GM23248 (cell line): ENCODE data around the gene PDGFRA. TPM values are rescaled to one million over a fixed set of nuclear protein-coding genes. Genes with fewer than 3 reads are reported as not detected.

ENCODE experiments used
- DNase-seq: peaks from one replicate; pipeline ENCODE4 v3.0.0-alpha.2; 2015
- H2AFZ ChIP-seq: fragments of 200-600 bp; sonication (generic); 2 replicates; pipeline ENCODE4 v1.6.1; 2016; ENCODE audit warnings: antibody characterized with exemption
- H3F3A ChIP-seq: fragments of 200-600 bp; sonication (generic); 2 replicates; pipeline ENCODE4 v1.6.1; 2016; ENCODE audit warnings: mild to moderate bottlenecking, antibody characterized with exemption, mixed run types; ENCODE audit not compliant: insufficient read depth
- H3K27ac ChIP-seq: fragments of 200-600 bp; sonication (generic); 2 replicates; pipeline ENCODE4 v1.5.1; 2016; ENCODE audit warnings: mild to moderate bottlenecking
- H3K27me3 ChIP-seq: fragments of 200-600 bp; sonication (generic); replicated peaks from 2 replicates; pipeline ENCODE4 v1.6.1; 2016; ENCODE audit warnings: mild to moderate bottlenecking; ENCODE audit not compliant: insufficient read depth
- H3K36me3 ChIP-seq: fragments of 200-600 bp; sonication (generic); 2 replicates; pipeline ENCODE4 v1.6.1; 2016; ENCODE audit warnings: low read depth, mild to moderate bottlenecking
- H3K4me1 ChIP-seq: fragments of 200-600 bp; sonication (generic); 2 replicates; pipeline ENCODE4 v1.6.1; 2016; ENCODE audit warnings: mild to moderate bottlenecking; ENCODE audit not compliant: insufficient read depth
- H3K4me2 ChIP-seq: fragments of 200-600 bp; sonication (generic); one replicate; pipeline ENCODE4 v1.6.1; 2016; ENCODE audit warnings: mild to moderate bottlenecking; ENCODE audit not compliant: unreplicated experiment
- H3K4me3 ChIP-seq: fragments of 200-600 bp; sonication (generic); 2 replicates; pipeline ENCODE4 v1.5.1; 2016; ENCODE audit warnings: mild to moderate bottlenecking
- H3K79me2 ChIP-seq: fragments of 200-600 bp; sonication (generic); 2 replicates; pipeline ENCODE4 v1.6.1; 2016; ENCODE audit warnings: mild to moderate bottlenecking; ENCODE audit not compliant: insufficient read depth
- H3K9ac ChIP-seq: fragments of 200-600 bp; sonication (generic); 2 replicates; pipeline ENCODE4 v1.6.1; 2016; ENCODE audit warnings: mild to moderate bottlenecking
- H3K9me2 ChIP-seq: fragments of 200-600 bp; sonication (generic); 2 replicates; pipeline ENCODE4 v1.6.1; 2016; ENCODE audit warnings: mixed run types, mild to moderate bottlenecking, moderate library complexity; ENCODE audit not compliant: insufficient read depth
- H3K9me3 ChIP-seq: fragments of 200-600 bp; sonication (generic); one replicate; pipeline ENCODE4 v1.6.1; 2017; ENCODE audit warnings: low read depth
- H4K20me1 ChIP-seq: fragments of 200-600 bp; sonication (generic); 2 replicates; pipeline ENCODE4 v1.6.0; 2016; ENCODE audit not compliant: insufficient read depth
- EZH2 ChIP-seq: fragments of 200-600 bp; sonication (generic); IDR thresholded peaks from 2 replicates; pipeline ENCODE4 v1.6.1; 2018; ENCODE audit warnings: antibody characterized with exemption, mild to moderate bottlenecking; ENCODE audit not compliant: insufficient read depth, poor library complexity, severe bottlenecking
- EZH2phosphoT487 ChIP-seq: fragments of 200-600 bp; sonication (generic); IDR thresholded peaks from 2 replicates; pipeline ENCODE4 v1.6.1; 2018; ENCODE audit warnings: antibody characterized with exemption, moderate library complexity, mild to moderate bottlenecking, low read depth; ENCODE audit not compliant: insufficient read depth
- WGBS, 2 experiments: methylation state at CpG; one replicate each; pipeline ENCODE4 v1.1.6; 2015 to 2017; ENCODE audit warnings: low lambda C conversion rate in 2 of 2, low coverage in 1 of 2; ENCODE audit errors: missing lambda C conversion rate in 2 of 2; 5-methylcytosine and 5-hydroxymethylcytosine counted together
- in situ Hi-C: fragments of 300-500 bp; cut with MboI; formaldehyde crosslinking; loops from 2 replicates; pipeline ENCODE4 v1.15.0; 2020
- polyA plus RNA-seq: library from polyadenylated mRNA; unstranded; fragments of >200 nt; fragmentation: Nextera tagmentation; extraction: Ambion mirVana; gene quantifications from 2 replicates; pipeline ENCODE4 v1.2.1, GENCODE V29; 2016
- total RNA-seq: library from RNA; depleted of rRNA; stranded (reverse); fragments of >200 nt; shearing (Covaris generic); gene quantifications from 2 replicates; pipeline ENCODE4 v1.2.3, GENCODE V29; 2014

The PDGFRA gene
- total and polyA plus RNA-seq, 2 experiments from 2014 or later, result 109 to 225 TPM

GRCh38 chr4:54228056-54228527 lies 1.0 kb upstream of the PDGFRA start:
- H3K27ac ChIP-seq, result peak overlapping the region; percentile 87
- no peaks in the 10 kb centered on the region for H3K27me3 ChIP-seq
- peak overlapping the region; percentile 95 for H3K4me2 ChIP-seq
- H3K9ac ChIP-seq, result peak overlapping the region; percentile 92
- peaks cover 25% of the 10 kb centered on the region for H3K4me1 ChIP-seq
- H3K4me3 ChIP-seq, result peak overlapping the region; percentile 85
- peaks cover 41% of the 10 kb centered on the region for H3K79me2 ChIP-seq
- 1 to 3% methylated on average over 26 to 29 of the region's 29 CpGs for WGBS, 2 experiments
- in situ Hi-C loops, result loop anchor here (10.0 to 25.0 kb wide), 5 partner anchors 323 to 1213 kb away; partner anchors contain the start of gene LNX1
- H3K9me3 ChIP-seq, result no peaks in the 10 kb centered on the region
- no peaks in the 10 kb centered on the region for H3K9me2 ChIP-seq
- TF ChIP-seq EZH2phosphoT487 (no peak), EZH2 (no peak)
- no peaks in the 10 kb centered on the region for H4K20me1 ChIP-seq
- peak; percentile 91 for DNase-seq
- peaks cover 33% of the 10 kb centered on the region for H3F3A ChIP-seq
- H2AFZ ChIP-seq, result peak overlapping the region; percentile 92
- 0 out of 2 replicates have a peak, but pooled peaks cover 5% of the 10 kb centered on the region for H3K36me3 ChIP-seq

GRCh38 chr4:54228546-54228945 lies 547 bp upstream of the PDGFRA start:
- TF ChIP-seq EZH2phosphoT487, result no peak
- no peak for TF ChIP-seq EZH2
- H2AFZ ChIP-seq, result peak overlapping the region; percentile 92

GRCh38 chr4:54229631-54230483 lies 764 bp downstream of the PDGFRA start:
- in situ Hi-C loops, result loop anchor here (10.0 to 25.0 kb wide), 5 partner anchors 325 to 1215 kb away; partner anchors contain the start of gene LNX1
- Histone ChIP-seq H3K9me2 (no peaks in the 10 kb centered on the region), H3K9ac (peak overlapping the region; percentile 92), H3K79me2 (peaks cover 59% of the 10 kb centered on the region), H2AFZ (no peak overlapping the region), H3K36me3 (0 out of 2 replicates have a peak, but pooled peaks cover 5% of the 10 kb centered on the region), H3F3A (peaks cover 38% of the 10 kb centered on the region), H4K20me1 (no peaks in the 10 kb centered on the region), H3K9me3 (no peaks in the 10 kb centered on the region), H3K4me3 (peak overlapping the region; percentile 85), H3K4me1 (peaks cover 28% of the 10 kb centered on the region), H3K4me2 (peak overlapping the region; percentile 95), H3K27me3 (no peaks in the 10 kb centered on the region), H3K27ac (peak overlapping the region; percentile 87)
- TF ChIP-seq EZH2phosphoT487 (no peak), EZH2 (no peak)
- DNase-seq, result peak; percentile 79
- 1 to 2% methylated on average over 27 to 51 of the region's 63 CpGs for WGBS, 2 experiments

More at GRCh38 chr4:54228546-54228945, 547 bp upstream of the PDGFRA start:
- H3F3A ChIP-seq, result peaks cover 33% of the 10 kb centered on the region
- peak overlapping the region; percentile 95 for H3K4me2 ChIP-seq
- H3K9me2 ChIP-seq, result no peaks in the 10 kb centered on the region
- no peaks in the 10 kb centered on the region for H3K9me3 ChIP-seq
- peaks cover 25% of the 10 kb centered on the region for H3K4me1 ChIP-seq
- H3K9ac ChIP-seq, result peak overlapping the region; percentile 92
- WGBS, 2 experiments, result 1 to 2% methylated on average over 8 of the region's 8 CpGs
- peak overlapping the region; percentile 85 for H3K4me3 ChIP-seq
- H3K36me3 ChIP-seq, result 0 out of 2 replicates have a peak, but pooled peaks cover 5% of the 10 kb centered on the region
- peak overlapping the region; percentile 87 for H3K27ac ChIP-seq
- in situ Hi-C loops, result loop anchor here (10.0 to 25.0 kb wide), 5 partner anchors 324 to 1214 kb away; partner anchors contain the start of gene LNX1
- peaks cover 46% of the 10 kb centered on the region for H3K79me2 ChIP-seq
- H3K27me3 ChIP-seq, result no peaks in the 10 kb centered on the region
- no peaks in the 10 kb centered on the region for H4K20me1 ChIP-seq
- peak; percentile 35 for DNase-seq

GRCh38 chr4:54230484-54231418 lies 1.7 kb downstream of the PDGFRA start:
- H3K79me2 ChIP-seq, result peaks cover 68% of the 10 kb centered on the region
- 0 out of 2 replicates have a peak, but pooled peaks cover 5% of the 10 kb centered on the region for H3K36me3 ChIP-seq
- no peak overlapping the region for H2AFZ ChIP-seq
- no peaks in the 10 kb centered on the region for H3K9me2 ChIP-seq
- WGBS, 2 experiments, result 1% methylated on average over 58 to 60 of the region's 63 CpGs
- H3K27me3 ChIP-seq, result no peaks in the 10 kb centered on the region
- H4K20me1 ChIP-seq, result no peaks in the 10 kb centered on the region
- in situ Hi-C loops, result loop anchor here (25.0 kb wide), 1 partner anchor 643 kb away; the partner anchor contains the start of gene LNX1
- H3K4me1 ChIP-seq, result peaks cover 25% of the 10 kb centered on the region
- H3K9ac ChIP-seq, result peak overlapping the region; percentile 92
- H3K9me3 ChIP-seq, result no peaks in the 10 kb centered on the region
- peak overlapping the region; percentile 95 for H3K4me2 ChIP-seq
- peak overlapping the region; percentile 85 for H3K4me3 ChIP-seq
- no peak for TF ChIP-seq EZH2
- TF ChIP-seq EZH2phosphoT487, result no peak
- H3F3A ChIP-seq, result peaks cover 45% of the 10 kb centered on the region
- peak; percentile 78 for DNase-seq
- H3K27ac ChIP-seq, result peak overlapping the region; percentile 87
